Measurements from ENCODE around the gene TMBIM4. TPM values are rescaled to one million over a fixed set of nuclear protein-coding genes. Genes with fewer than 3 reads are reported as not detected.

The TMBIM4 gene
- total and polyA plus RNA-seq, 2 experiments from 2014 or later = 59.6 to 63.6 TPM

- Histone ChIP-seq H3K79me2 (replicated peaks; ENCODE audit: insufficient read depth) (no peaks in the 10 kb centered on the region), H3K27ac (ENCODE audit: low read depth) (no peak overlapping the region), H3K9me2 (ENCODE audit: insufficient read depth) (no peaks in the 10 kb centered on the region), H3K36me3 (ENCODE audit: insufficient read depth) (no peaks in the 10 kb centered on the region), H3K27me3 (ENCODE audit: insufficient read depth) (peaks cover 15% of the 10 kb centered on the region), H3K4me1 (ENCODE audit: insufficient read depth) (no peaks in the 10 kb centered on the region), H3K4me3 (no peak overlapping the region), H3F3A (replicated peaks; ENCODE audit: low read depth) (no peaks in the 10 kb centered on the region), H2AFZ (no peak overlapping the region), H4K20me1 (replicated peaks; ENCODE audit: insufficient read depth) (no peaks in the 10 kb centered on the region), H3K4me2 (no peak overlapping the region)
- H3K27me3 Mint-ChIP-seq (ENCODE audit: insufficient read depth, low read depth, poor library complexity) = peaks cover 13% of the 10 kb centered on the region
- H3K27ac Mint-ChIP-seq = no peak overlapping the region
- no peaks in the 10 kb centered on the region; the same call in 2 of the 3 replicates for H3K9me3 Mint-ChIP-seq
- no peak overlapping the region for H3K4me3 Mint-ChIP-seq
- DNase-seq (ENCODE audit: low spot score) = no peak
- no peaks in the 10 kb centered on the region for H3K4me1 Mint-ChIP-seq
- no peaks in the 10 kb centered on the region; the same call in 2 of the 3 replicates for H3K36me3 Mint-ChIP-seq (ENCODE audit: low read depth)
- TF ChIP-seq NANOG (IDR thresholded peaks at IDR 0.05; ENCODE audit: borderline replicate concordance) (no peak), POLR2AphosphoS5 (IDR thresholded peaks at IDR 0.05; ENCODE audit: low read depth) (no peak), ETS1 (IDR thresholded peaks at IDR 0.05) (no peak), CREB1 (CRISPR knock-in tag; IDR thresholded peaks at IDR 0.05; ENCODE audit: low read depth) (no peak), JUNB (IDR thresholded peaks at IDR 0.05; ENCODE audit: unreplicated experiment) (no peak), EZH2phosphoT487 (IDR thresholded peaks at IDR 0.05; ENCODE audit: unreplicated experiment) (no peak), ZNF462 (CRISPR knock-in tag; IDR thresholded peaks at IDR 0.05) (no peak)
- ATAC-seq = no peak
These were observed 13.2 kb upstream of the TMBIM4 start for GRCh38 chr12:66182956-66183355.
